Esophagus squamous epithelium (tissue), 5 donors: Measurements from ENCODE around the gene ZFC3H1. TPM values are rescaled to one million over a fixed set of nuclear protein-coding genes. Genes with fewer than 3 reads are reported as not detected.
A peak's percentile ranks its signal among the peaks of the same experiment; 100 is the strongest.

Experiments
- DNase-seq: peaks from one replicate; lab custom pipeline; 2025; lab: John Stamatoyannopoulos, UW
- H3K27ac ChIP-seq, 4 donors: fragments of 200-600 bp; sonication (generic); one replicate each; pipeline ENCODE4 v1.5.1; 2016 to 2019; ENCODE audit warnings: mild to moderate bottlenecking in 1 of 4
- H3K27me3 ChIP-seq, 4 donors: fragments of 200-600 bp; sonication (generic); 1 replicate in 3 of 4; 2 replicates in 1 of 4; pipeline versions ENCODE4 v1.5.1 to v1.6.0; 2017 to 2021; ENCODE audit warnings: antibody characterized with exemption in 1 of 4
- H3K36me3 ChIP-seq, 3 donors: fragments of 200-600 bp; sonication (generic); one replicate each; pipeline ENCODE4 v1.5.1; 2016 to 2019
- H3K4me1 ChIP-seq, 3 donors: fragments of 200-600 bp; sonication (generic); one replicate each; pipeline ENCODE4 v1.5.1; 2017 to 2019
- H3K4me3 ChIP-seq, 4 donors: fragments of 200-600 bp; sonication (generic); 1 replicate in 3 of 4; 2 replicates in 1 of 4; pipeline ENCODE4 v1.5.1; 2016 to 2019; ENCODE audit warnings: mild to moderate bottlenecking in 2 of 4, moderate library complexity in 1 of 4
- H3K9me3 ChIP-seq, 3 donors: fragments of 200-600 bp; sonication (generic); one replicate each; pipeline ENCODE4 v1.5.1; 2016 to 2019
- CTCF ChIP-seq, 6 experiments: fragments of 450-650 bp in 4 of 6; fragments of 200-600 bp in 2 of 6; sonication (generic) in 2 of 6; IDR thresholded peaks; one replicate each; pipeline ENCODE4 v1.5.1; 2016 to 2019; ENCODE audit warnings: antibody characterized with exemption in 6 of 6, mild to moderate bottlenecking in 4 of 6, moderate library complexity in 4 of 6
- POLR2A ChIP-seq, 4 donors: fragments of 450-650 bp; IDR thresholded peaks; one replicate each; pipeline ENCODE4 v1.6.1; 2017; ENCODE audit warnings: antibody characterized with exemption in 4 of 4, mild to moderate bottlenecking in 4 of 4, moderate library complexity in 3 of 4
- WGBS, 2 donors: methylation state at CpG; one replicate each; pipeline ENCODE4 v1.1.5; 2018; 5-methylcytosine and 5-hydroxymethylcytosine counted together
- intact Hi-C: fragments of 100-400 bp; cut with DNase I; formaldehyde crosslinking; loops from one replicate; pipeline ENCODE4 v1.15.0; 2022
- total RNA-seq, 4 donors: library from RNA; depleted of rRNA; stranded (reverse); fragments of >200 nt; gene quantifications; one replicate each; pipeline ENCODE4 v1.1.0, GENCODE V29; 2016
- donor health status: DM: yes; HTN: yes; CAD: no.

ZFC3H1 gene
- total RNA-seq, 4 donors from 2014 or later: 17.7 to 60.8 (median 52.2) TPM

- H3K4me3 ChIP-seq: no peak overlapping the region
- no peaks in the 10 kb centered on the region for H3K27me3 ChIP-seq
- H3K4me1 ChIP-seq: no peaks in the 10 kb centered on the region
- H3K9me3 ChIP-seq: no peaks in the 10 kb centered on the region
- H3K27ac ChIP-seq: no peak overlapping the region
- intact Hi-C loops: no loop called here
- TF ChIP-seq CTCF (IDR thresholded peaks at IDR 0.05) (no peak), POLR2A (IDR thresholded peaks at IDR 0.05) (no peak)
- WGBS, 2 donors: 82 to 100% methylated on average over 1 of the region's 1 CpG
- DNase-seq: no peak
- H3K36me3 ChIP-seq: no peaks in the 10 kb centered on the region
Observed at GRCh38 chr12:71671816-71672215, 8.2 kb upstream of the ZFC3H1 start.

GRCh38 chr12:71671311-71671710, 7.7 kb upstream of the ZFC3H1 start:
- intact Hi-C loops: no loop called here

GRCh38 chr12:71666259-71666658, 2.6 kb upstream of the ZFC3H1 start:
- no peaks in the 10 kb centered on the region for H3K27me3 ChIP-seq
- no peak for DNase-seq
- intact Hi-C loops: loop anchor here (10.0 kb wide), 1 partner anchor 89 kb away; the partner anchor contains the start of gene RAB21
- peaks cover 0 to 28% (median 13%) of the 10 kb centered on the region in 3 donors for H3K4me1 ChIP-seq
- H3K36me3 ChIP-seq: no peaks in the 10 kb centered on the region
- no peak overlapping the region for H3K27ac ChIP-seq
- H3K4me3 ChIP-seq: no peak overlapping the region
- WGBS, 2 donors: 91% methylated on average over 4 to 5 of the region's 5 CpGs
- TF ChIP-seq CTCF (IDR thresholded peaks at IDR 0.05) (no peak), POLR2A (IDR thresholded peaks at IDR 0.05) (no peak)
- H3K9me3 ChIP-seq: no peaks in the 10 kb centered on the region

More at GRCh38 chr12:71671311-71671710, 7.7 kb upstream of the ZFC3H1 start:
- H3K27me3 ChIP-seq: no peaks in the 10 kb centered on the region
- no peaks in the 10 kb centered on the region for H3K9me3 ChIP-seq
- TF ChIP-seq CTCF (IDR thresholded peaks at IDR 0.05) (no peak), POLR2A (IDR thresholded peaks at IDR 0.05) (no peak)
- H3K4me3 ChIP-seq: no peak overlapping the region
- H3K27ac ChIP-seq: no peak overlapping the region
- H3K36me3 ChIP-seq: no peaks in the 10 kb centered on the region
- DNase-seq: no peak
- no peaks in the 10 kb centered on the region for H3K4me1 ChIP-seq

GRCh38 chr12:71665090-71665463, 1.4 kb upstream of the ZFC3H1 start:
- peaks cover 0 to 5% (median 0%) of the 10 kb centered on the region in 3 donors for H3K36me3 ChIP-seq
- DNase-seq: no peak
- peak overlapping the region in 3 of 4 donors; percentile 94 to 98 (median 97) for H3K27ac ChIP-seq
- H3K4me1 ChIP-seq: peaks cover 0 to 39% (median 22%) of the 10 kb centered on the region in 3 donors
- H3K27me3 ChIP-seq: no peaks in the 10 kb centered on the region
- no peak for TF ChIP-seq POLR2A (IDR thresholded peaks at IDR 0.05)
- no peak for TF ChIP-seq CTCF (IDR thresholded peaks at IDR 0.05)
- 11 to 14% methylated on average over 4 of the region's 4 CpGs for WGBS, 2 donors
- intact Hi-C loops: loop anchor here (10.0 kb wide), 1 partner anchor 90 kb away; the partner anchor contains the start of gene RAB21
- H3K4me3 ChIP-seq: peak overlapping the region; percentile 68 to 94 (median 82)
- H3K9me3 ChIP-seq: no peaks in the 10 kb centered on the region

- Histone ChIP-seq H3K4me1 (peaks cover 0 to 45% (median 22%) of the 10 kb centered on the region in 3 donors), H3K9me3 (no peaks in the 10 kb centered on the region), H3K27me3 (no peaks in the 10 kb centered on the region), H3K36me3 (peaks cover 0 to 11% (median 0%) of the 10 kb centered on the region in 3 donors), H3K27ac (peak overlapping the region; percentile 94 to 98 (median 97)), H3K4me3 (peak overlapping the region; percentile 68 to 94 (median 82))
- 0 to 2% methylated on average over 12 to 20 of the region's 20 CpGs for WGBS, 2 donors
- peak; percentile 34 for DNase-seq
- TF ChIP-seq POLR2A (IDR thresholded peaks at IDR 0.05): no peak
- intact Hi-C loops: loop anchor here (10.0 kb wide), 1 partner anchor 90 kb away; the partner anchor contains the start of gene RAB21
Observed at GRCh38 chr12:71664411-71665089, 902 bp upstream of the ZFC3H1 start.
